ENCODE data around the gene GRK5.

GRK5 gene

GRCh38 chr10:119360181-119360921 lies 153.0 kb downstream of the GRK5 start:
- no peak for DNase-seq (ENCODE audit: low read depth)

DNA sequence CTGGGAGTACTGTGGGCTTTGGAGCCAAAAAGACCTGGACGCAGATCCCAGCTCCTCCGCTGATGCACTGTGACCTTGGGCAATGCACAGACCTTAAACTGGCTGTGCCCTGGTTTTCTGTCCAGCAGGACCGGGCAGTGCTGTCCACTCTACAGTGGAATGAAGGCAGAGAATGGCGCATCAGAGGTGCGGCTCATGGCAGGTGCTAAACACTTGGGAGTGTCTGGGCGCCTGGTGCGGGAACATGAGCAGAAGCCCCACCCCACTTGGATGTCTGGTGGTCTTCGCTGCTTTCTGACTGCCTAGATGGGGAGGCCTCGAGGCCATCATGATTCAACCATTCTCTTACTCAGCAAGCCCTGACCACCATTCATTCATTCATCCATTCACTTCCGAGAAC lies 153.7 kb downstream of the GRK5 start:
- DNase-seq (ENCODE audit: low read depth), result no peak

DNA sequence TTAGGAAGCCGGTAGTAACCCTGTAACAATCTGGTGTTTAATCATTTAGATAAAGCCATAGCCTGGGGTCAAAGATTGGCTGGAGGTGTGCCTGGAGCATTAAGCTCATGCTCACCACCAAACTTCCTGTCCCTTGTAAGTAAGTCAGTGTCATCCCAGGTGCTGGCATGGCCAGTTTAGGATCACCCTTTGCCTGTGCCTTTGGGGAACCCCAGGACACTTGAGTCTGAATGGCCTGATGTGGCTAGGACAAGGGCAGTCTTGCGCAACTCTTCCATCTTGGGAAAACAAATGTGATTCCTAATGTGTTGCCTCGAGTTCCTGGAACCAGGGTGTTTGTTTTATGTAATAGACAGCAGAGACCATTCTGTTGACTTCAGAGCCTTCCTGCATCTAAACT lies 154.8 kb downstream of the GRK5 start:
- no peak for DNase-seq (ENCODE audit: low read depth)

DNA sequence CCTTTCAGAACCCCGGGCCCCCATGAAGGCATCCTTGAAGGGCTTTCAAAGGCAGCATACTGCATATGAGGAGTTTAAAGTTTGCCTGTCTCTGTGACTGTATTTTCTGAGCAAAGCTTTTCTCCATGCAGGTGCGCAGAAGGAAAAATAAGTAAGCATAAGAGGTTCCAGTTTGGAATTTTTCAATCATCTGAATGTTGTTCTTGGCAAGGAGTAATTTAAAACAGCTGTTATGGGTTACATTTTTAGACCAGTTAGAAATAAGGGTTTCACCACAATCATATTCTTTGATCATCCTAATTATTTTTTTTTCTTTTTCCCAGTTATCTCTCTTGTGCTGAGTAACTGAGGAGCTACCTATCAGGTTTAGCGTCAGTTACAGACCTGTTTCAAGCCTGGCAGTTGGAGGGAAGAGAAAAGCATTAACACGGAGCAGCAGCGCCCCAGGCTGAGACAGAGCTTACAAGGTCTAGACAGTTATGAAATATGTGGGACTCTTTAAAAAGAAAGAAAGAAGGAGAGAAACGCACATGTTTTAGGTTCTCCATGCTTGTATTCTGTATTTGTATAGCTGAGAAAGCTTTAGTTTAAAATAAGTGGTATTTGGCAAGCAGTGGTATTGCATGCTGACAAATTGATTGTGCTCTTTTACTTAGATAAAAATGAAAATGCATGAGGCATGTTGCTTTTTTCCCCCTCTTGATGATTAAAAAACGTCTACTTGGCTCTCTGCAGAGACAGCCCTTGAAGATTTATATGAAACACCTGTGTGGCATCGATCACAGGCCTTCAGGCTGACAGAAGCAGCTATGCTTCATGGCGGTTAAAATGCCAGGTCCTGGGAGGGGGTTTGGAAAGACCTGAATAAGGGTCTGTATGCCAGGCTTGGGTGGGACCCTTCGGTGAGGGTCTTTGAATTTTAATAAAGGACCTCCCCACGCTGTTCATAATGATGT lies 157.6 kb downstream of the GRK5 start:
- DNase-seq (ENCODE audit: low read depth), result no peak

DNA sequence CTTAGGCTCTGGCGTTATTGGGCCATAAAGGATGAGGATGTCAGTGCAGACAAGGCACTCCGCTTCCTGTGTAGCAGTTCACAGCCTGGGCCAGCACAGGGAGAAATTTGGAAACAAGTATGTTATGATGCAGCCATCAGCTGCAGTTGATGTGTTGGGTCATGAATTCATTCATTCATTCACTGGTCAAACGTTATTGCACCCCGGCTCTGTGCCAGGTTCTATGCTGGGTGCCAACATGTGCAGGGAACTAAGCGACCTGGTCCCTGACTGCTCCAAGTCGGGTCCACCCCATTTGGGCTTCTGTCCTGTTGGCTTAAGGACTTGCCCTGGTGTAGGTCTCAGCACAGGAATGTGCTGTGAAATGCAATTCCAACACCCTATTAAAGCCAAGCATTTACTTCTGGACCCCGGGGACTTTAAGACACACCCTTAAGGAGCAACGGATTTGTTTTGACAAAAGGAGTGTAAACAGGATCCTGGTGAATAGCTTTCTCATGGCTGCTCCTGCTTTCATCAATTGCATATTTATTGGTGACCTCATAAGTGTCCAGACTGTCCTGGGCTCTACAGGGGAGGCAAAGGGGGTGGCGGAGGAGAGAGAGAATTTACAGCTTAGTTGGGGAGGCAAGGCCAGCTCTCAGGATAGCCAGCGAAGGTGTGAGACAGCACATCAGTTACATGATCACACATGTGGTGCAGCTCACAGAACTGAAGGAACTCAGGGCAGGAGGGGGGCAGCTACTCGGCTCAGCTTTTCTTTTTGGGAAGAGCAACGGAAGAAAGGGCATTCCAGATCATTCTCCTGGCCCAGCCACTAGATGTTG lies 158.6 kb downstream of the GRK5 start:
- DNase-seq (ENCODE audit: low read depth), result no peak

GRCh38 chr10:119367841-119368549 lies 160.6 kb downstream of the GRK5 start:
- no peak for DNase-seq (ENCODE audit: low read depth)

- DNase-seq (ENCODE audit: low read depth), result no peak
These were observed 161.2 kb downstream of the GRK5 start for GRCh38 chr10:119368581-119368980.

- no peak for DNase-seq (ENCODE audit: low read depth)
These were observed 161.9 kb downstream of the GRK5 start for GRCh38 chr10:119368991-119369869.

DNA sequence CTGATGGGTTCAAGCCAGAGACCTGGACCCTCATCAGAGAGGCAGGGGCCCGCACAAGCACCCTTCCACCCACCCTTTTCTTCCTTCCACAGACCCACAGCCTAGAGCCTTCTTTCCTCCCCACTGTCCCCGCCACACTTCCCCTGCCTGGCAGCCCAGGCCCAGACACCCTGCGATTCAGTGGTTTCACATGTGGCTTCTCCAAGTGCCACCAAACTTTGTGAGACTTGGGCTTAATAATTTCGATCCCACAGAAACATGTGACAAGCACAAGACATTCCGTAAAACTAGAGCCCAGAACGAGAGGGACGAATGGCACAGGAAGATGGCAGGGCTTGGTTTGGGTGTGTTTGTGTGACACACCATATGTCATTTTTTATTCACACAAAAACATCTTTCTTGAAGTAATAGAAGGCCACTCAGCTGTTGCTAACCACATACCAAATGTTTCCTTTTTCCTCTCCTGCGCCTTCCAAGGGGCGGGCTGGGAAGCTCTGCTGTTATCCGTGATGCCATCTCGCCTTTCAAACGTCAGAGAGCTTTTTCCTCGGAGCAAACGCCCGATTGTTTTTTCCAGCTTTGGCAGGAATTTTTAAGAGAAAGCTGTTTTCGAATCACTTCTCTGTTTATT lies 162.9 kb downstream of the GRK5 start:
- DNase-seq (ENCODE audit: low read depth), result no peak

- no peak for DNase-seq (ENCODE audit: low read depth)
These were observed 163.8 kb downstream of the GRK5 start for GRCh38 chr10:119370972-119371703.

GRCh38 chr10:119371704-119372663 lies 164.6 kb downstream of the GRK5 start:
- no peak for DNase-seq (ENCODE audit: low read depth)

- no peak for DNase-seq (ENCODE audit: low read depth)
These were observed 166.1 kb downstream of the GRK5 start for GRCh38 chr10:119373294-119374102.

GRCh38 chr10:119374236-119374635 lies 166.9 kb downstream of the GRK5 start:
- no peak for DNase-seq (ENCODE audit: low read depth)

DNA sequence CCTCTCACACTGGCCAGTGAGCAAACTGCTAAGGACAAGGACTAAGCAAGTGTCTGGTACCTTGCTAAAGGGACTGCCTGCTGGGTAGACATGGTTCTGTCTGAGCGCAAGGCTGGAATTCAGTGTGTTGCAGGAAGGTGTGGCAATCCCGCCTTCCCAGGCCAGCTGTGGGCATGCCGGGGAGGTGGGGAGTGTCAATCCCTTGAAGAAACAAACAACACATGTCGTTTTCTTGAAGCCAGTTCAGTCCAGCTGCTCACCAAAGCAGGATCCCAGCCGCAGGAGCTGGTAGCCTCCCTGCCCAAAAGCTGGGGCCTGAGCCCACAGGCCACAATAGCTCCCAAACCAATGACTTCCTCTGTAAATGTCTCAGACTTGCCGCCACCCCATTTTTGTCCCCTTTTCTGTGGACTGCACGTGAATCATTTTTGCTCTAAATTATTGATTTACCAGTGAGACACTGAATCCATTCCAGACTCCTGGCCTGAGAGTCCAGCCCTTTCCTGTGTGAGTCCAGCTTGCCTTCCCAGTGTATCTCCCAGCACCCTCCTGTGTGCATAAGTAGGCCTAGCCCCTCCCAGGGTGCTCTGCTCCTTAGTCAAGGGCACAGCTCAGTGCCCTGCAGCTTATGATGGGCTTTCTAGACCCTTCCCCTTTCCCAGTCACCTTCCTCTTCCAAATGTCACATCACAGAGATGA lies 168.4 kb downstream of the GRK5 start:
- DNase-seq (ENCODE audit: low read depth), result no peak

DNA sequence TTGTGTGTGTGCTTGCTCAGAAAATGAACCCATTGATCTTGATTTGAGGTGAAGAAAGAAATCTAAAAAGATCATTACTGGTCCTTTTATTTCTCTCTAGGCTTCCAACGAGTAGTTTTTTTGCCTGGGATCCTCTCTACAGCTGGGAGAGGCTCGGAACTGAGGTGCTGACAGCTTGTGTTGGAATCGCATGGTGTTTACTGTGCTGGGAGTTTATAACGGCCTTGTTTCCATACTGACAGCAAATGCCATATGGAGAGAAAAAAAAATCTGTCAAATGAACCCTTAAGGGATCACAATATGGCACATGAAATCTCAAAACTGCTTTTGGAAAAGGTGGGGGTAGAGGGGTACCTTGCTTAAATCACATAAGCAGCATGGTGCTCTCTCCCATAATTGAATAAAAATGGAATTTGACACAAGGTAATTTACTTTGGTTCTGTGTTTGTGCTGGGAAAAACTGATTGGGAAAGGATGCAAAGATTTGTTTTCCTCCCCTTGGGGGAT lies 170.1 kb downstream of the GRK5 start:
- no peak for DNase-seq (ENCODE audit: low read depth)

GRCh38 chr10:119377958-119378736 lies 170.8 kb downstream of the GRK5 start:
- no peak for DNase-seq (ENCODE audit: low read depth)

Data from stimulated activated CD8-positive, alpha-beta memory T cell treated with anti-CD3 and anti-CD28 coated beads, Interleukin-15, amount 100 ng/mL, for 1 hour (primary cell).